ENCODE measurements around the gene RAC3.

DNA sequence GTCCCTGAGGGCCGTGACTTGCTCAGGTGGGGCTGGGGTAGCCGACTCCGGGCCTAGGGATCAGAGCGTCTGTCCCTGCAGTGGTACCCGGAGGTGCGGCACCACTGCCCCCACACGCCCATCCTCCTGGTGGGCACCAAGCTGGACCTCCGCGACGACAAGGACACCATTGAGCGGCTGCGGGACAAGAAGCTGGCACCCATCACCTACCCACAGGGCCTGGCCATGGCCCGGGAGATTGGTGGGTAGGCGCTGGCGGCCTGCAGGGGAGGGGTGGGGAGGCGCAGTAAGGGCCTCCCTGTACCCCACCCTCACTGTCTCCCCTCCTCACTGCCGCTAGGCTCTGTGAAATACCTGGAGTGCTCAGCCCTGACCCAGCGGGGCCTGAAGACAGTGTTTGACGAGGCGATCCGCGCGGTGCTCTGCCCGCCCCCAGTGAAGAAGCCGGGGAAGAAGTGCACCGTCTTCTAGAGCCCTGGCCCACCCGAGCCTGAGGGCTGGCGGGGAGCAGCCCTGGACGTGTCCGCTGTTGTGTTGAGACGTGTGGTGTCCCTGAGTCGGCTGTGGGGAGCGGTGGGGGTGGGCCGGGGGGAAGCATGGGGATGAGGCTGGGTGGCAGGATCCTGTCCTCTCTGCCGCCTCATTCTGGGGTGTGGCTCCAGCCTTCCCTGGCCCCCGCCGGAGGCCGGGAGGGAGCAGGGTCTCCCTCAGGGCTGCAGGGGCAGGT lies 2.0 kb downstream of the RAC3 start:
- TF ChIP-seq CREB1 (IDR thresholded peaks at IDR 0.05; ENCODE audit: low read depth) (no peak), EP300 (IDR thresholded peaks at IDR 0.05; ENCODE audit: borderline replicate concordance) (no peak), TAF1 (IDR thresholded peaks at IDR 0.05; ENCODE audit: low read depth) (no peak), NFIC (IDR thresholded peaks at IDR 0.05) (no peak), EGR1 (IDR thresholded peaks at IDR 0.05) (no peak), FOXM1 (IDR thresholded peaks at IDR 0.05; ENCODE audit: borderline replicate concordance, low read depth) (no peak), CEBPB (IDR thresholded peaks at IDR 0.05) (no peak), YY1 (IDR thresholded peaks at IDR 0.05; ENCODE audit: low read depth) (no peak)
- TF ChIP-seq, protein P1, sequence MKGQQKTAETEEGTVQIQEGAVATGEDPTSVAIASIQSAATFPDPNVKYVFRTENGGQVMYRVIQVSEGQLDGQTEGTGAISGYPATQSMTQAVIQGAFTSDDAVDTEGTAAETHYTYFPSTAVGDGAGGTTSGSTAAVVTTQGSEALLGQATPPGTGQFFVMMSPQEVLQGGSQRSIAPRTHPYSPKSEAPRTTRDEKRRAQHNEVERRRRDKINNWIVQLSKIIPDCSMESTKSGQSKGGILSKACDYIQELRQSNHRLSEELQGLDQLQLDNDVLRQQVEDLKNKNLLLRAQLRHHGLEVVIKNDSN (IDR thresholded peaks at IDR 0.05), result no peak
- TF ChIP-seq, protein P2, sequence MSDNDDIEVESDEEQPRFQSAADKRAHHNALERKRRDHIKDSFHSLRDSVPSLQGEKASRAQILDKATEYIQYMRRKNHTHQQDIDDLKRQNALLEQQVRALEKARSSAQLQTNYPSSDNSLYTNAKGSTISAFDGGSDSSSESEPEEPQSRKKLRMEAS (IDR thresholded peaks at IDR 0.05), result no peak
